OCI-LY7 (cell line): ENCODE measurements around the gene SREBF1. TPM values are rescaled to one million over a fixed set of nuclear protein-coding genes. Genes with fewer than 3 reads are reported as not detected.

ENCODE experiments used
- BruUV-seq: library from RNA; stranded (reverse); fragments of 400-500 nt; replicated peaks from 2 replicates; lab custom pipeline; 2021; lab: Mats Ljungman, UMichigan
- CTCF ChIA-PET: fragments of 300-600 bp; sonication (Branson Sonifier 250); formaldehyde crosslinking; loops from one replicate; lab custom pipeline; 2022; ENCODE audit warnings: antibody characterized with exemption; ENCODE audit not compliant: unreplicated experiment; lab: Charles Lee
- POLR2A ChIA-PET: fragments of 300-600 bp; sonication (Branson Sonifier 250); formaldehyde crosslinking; loops from one replicate; lab custom pipeline; 2022; ENCODE audit warnings: antibody characterized with exemption; lab: Charles Lee
- DNase-seq: peaks from one replicate; pipeline ENCODE4 v3.0.0-alpha.2; 2015; ENCODE audit warnings: low spot score
- H2AFZ ChIP-seq: fragments of 200-600 bp; sonication (generic), shearing (Covaris generic); 2 replicates; pipeline ENCODE4 v1.6.1; 2014; ENCODE audit warnings: mild to moderate bottlenecking, antibody characterized with exemption, low read length, moderate library complexity
- H3K27ac ChIP-seq: fragments of 200-600 bp; sonication (generic); 2 replicates; pipeline ENCODE4 v1.5.1; 2014; ENCODE audit warnings: mixed run types, low read depth, mild to moderate bottlenecking, moderate library complexity, low read length, inconsistent platforms; ENCODE audit not compliant: poor library complexity, severe bottlenecking
- H3K36me3 ChIP-seq: fragments of 200-600 bp; sonication (generic); 2 replicates; pipeline ENCODE4 v1.6.1; 2014; ENCODE audit warnings: mild to moderate bottlenecking, antibody characterized with exemption, low read length, moderate library complexity, mixed read lengths; ENCODE audit not compliant: insufficient read depth
- H3K4me1 ChIP-seq: fragments of 200-600 bp; sonication (generic); 2 replicates; pipeline ENCODE4 v1.5.1; 2014; ENCODE audit warnings: mild to moderate bottlenecking, low read length; ENCODE audit not compliant: insufficient read depth, poor library complexity, severe bottlenecking
- H3K4me2 ChIP-seq: fragments of 200-600 bp; sonication (generic); 2 replicates; pipeline ENCODE4 v1.6.1; 2014; ENCODE audit warnings: mild to moderate bottlenecking, low read length
- H3K4me3 ChIP-seq: fragments of 200-600 bp; sonication (generic); 2 replicates; pipeline ENCODE4 v1.5.1; 2014; ENCODE audit warnings: mild to moderate bottlenecking, low read depth, low read length; ENCODE audit not compliant: poor library complexity, severe bottlenecking
- H3K79me2 ChIP-seq: fragments of 200-600 bp; sonication (generic); 2 replicates; pipeline ENCODE4 v1.6.1; 2016; ENCODE audit warnings: low read depth, mild to moderate bottlenecking, low read length, moderate library complexity, mixed read lengths; ENCODE audit not compliant: insufficient read depth
- H3K9me2 ChIP-seq: fragments of 200-600 bp; sonication (generic); 2 replicates; pipeline ENCODE4 v1.6.1; 2016; ENCODE audit warnings: mild to moderate bottlenecking, low read length, mixed read lengths; ENCODE audit not compliant: insufficient read depth
- H3K9me3 ChIP-seq: fragments of 200-600 bp; sonication (generic); 2 replicates; pipeline ENCODE4 v1.6.1; 2014; ENCODE audit warnings: mild to moderate bottlenecking, mixed run types, low read length, mixed read lengths
- H4K20me1 ChIP-seq: fragments of 200-600 bp; sonication (generic); 2 replicates; pipeline ENCODE4 v1.6.1; 2014; ENCODE audit warnings: mild to moderate bottlenecking, antibody characterized with exemption, low read length, moderate library complexity, mixed read lengths; ENCODE audit not compliant: insufficient read depth
- EZH2phosphoT487 ChIP-seq: fragments of 200-600 bp; sonication (generic); IDR thresholded peaks from 2 replicates; pipeline ENCODE4 v1.6.1; 2018; ENCODE audit warnings: low read depth, borderline replicate concordance, mild to moderate bottlenecking, mixed run types, antibody characterized with exemption, low read length, moderate library complexity, mixed read lengths
- intact Hi-C: fragments of 100-400 bp; cut with micrococcal nuclease; formaldehyde crosslinking; loops from one replicate; pipeline ENCODE4 v1.10.0; 2022; ENCODE audit not compliant: unreplicated experiment
- total RNA-seq, 2 experiments: library from RNA; depleted of rRNA in 1 of 2; stranded (reverse); fragments of >200 nt in 1 of 2; shearing (Covaris generic) in 1 of 2; gene quantifications; 2 replicates each; pipeline ENCODE4 v1.2.3, GENCODE V29; 2014 to 2022
- TF ChIP-seq, protein P1 (sequence below): fragments of 200-600 bp; sonication (generic); conservative IDR thresholded peaks from 2 replicates; pipeline ENCODE4 v1.5.1; 2014; ENCODE audit warnings: mild to moderate bottlenecking, antibody characterized with exemption, low read length, moderate library complexity, mixed read lengths

SREBF1 gene
- total RNA-seq, 2 experiments from 2014 or later = 70.4 to 187 TPM

GRCh38 chr17:17766744-17767120, 70.1 kb downstream of the SREBF1 start:
- Histone ChIP-seq H3K27ac (peak overlapping the region; percentile 97), H3K4me2 (peak overlapping the region; percentile 92), H3K4me3 (peak overlapping the region; percentile 67), H3K4me1 (peaks cover 76% of the 10 kb centered on the region), H3K36me3 (peaks cover 6% of the 10 kb centered on the region; the same call in 1 of the 2 replicates), H3K79me2 (peaks cover 44% of the 10 kb centered on the region; the same call in 1 of the 2 replicates), H2AFZ (no peak overlapping the region), H3K9me2 (no peaks in the 10 kb centered on the region), H4K20me1 (no peaks in the 10 kb centered on the region), H3K9me3 (no peaks in the 10 kb centered on the region)
- ChIA-PET POLR2A (interaction anchor here (0.9 to 2.5 kb wide), 5 partner anchors 9 to 18 kb away, joined by 4 to 8 read pairs (median 5); no protein-coding TSS in a partner anchor), CTCF (interaction anchor here (1.0 to 1.1 kb wide), 2 partner anchors 9 to 16 kb away, joined by 4 to 5 read pairs; no protein-coding TSS in a partner anchor)
- TF ChIP-seq, protein P1, sequence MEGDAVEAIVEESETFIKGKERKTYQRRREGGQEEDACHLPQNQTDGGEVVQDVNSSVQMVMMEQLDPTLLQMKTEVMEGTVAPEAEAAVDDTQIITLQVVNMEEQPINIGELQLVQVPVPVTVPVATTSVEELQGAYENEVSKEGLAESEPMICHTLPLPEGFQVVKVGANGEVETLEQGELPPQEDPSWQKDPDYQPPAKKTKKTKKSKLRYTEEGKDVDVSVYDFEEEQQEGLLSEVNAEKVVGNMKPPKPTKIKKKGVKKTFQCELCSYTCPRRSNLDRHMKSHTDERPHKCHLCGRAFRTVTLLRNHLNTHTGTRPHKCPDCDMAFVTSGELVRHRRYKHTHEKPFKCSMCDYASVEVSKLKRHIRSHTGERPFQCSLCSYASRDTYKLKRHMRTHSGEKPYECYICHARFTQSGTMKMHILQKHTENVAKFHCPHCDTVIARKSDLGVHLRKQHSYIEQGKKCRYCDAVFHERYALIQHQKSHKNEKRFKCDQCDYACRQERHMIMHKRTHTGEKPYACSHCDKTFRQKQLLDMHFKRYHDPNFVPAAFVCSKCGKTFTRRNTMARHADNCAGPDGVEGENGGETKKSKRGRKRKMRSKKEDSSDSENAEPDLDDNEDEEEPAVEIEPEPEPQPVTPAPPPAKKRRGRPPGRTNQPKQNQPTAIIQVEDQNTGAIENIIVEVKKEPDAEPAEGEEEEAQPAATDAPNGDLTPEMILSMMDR = no peak
- TF ChIP-seq EZH2phosphoT487 = no peak
- intact Hi-C loops = loop anchor here (1.0 kb wide), 2 partner anchors 8 to 17 kb away; no protein-coding TSS in a partner anchor
- DNase-seq = no peak
- BruUV-seq = no TSS peak

DNA sequence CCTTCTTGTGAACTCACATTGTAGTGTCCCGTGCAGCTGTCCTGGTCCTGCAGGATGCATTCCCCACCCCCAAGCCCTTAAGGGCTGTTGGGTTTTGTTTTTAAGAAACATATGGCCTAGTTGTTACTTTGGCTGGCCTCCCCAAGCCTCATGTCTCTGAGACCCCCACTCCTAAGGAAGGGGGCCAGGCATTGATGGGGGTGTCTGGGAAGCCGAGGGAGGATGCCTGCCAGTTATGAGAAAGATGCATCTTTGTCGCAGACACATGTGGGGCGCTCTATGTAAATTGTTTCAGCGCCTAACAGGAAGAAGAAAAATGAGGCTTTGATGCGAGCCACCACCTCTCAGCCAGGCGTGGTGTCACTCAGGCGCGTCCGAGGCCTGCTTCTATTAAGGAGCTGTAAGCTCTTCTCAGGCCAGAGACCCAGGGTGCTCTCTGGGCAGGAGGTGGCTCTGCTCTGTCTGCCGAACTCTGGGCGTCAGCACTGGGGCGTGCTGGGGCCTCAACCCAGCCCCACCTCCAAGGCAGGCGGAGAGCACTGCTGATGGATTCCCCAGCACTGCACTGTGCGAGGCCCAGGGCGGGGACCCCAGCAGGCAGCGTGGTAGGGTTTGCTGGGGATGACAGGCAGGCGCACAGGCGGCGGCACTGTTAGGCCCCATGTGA, 70.6 kb downstream of the SREBF1 start:
- POLR2A ChIA-PET = interaction anchor here (0.6 to 2.5 kb wide), 7 partner anchors 9 to 73 kb away, joined by 3 to 8 read pairs (median 5); no protein-coding TSS in a partner anchor
- Histone ChIP-seq H3K9me2 (no peaks in the 10 kb centered on the region), H2AFZ (no peak overlapping the region), H4K20me1 (no peaks in the 10 kb centered on the region), H3K27ac (peak overlapping the region; percentile 97), H3K79me2 (peaks cover 44% of the 10 kb centered on the region; the same call in 1 of the 2 replicates), H3K4me3 (peak overlapping the region; percentile 67), H3K9me3 (no peaks in the 10 kb centered on the region), H3K36me3 (peaks cover 6% of the 10 kb centered on the region; the same call in 1 of the 2 replicates), H3K4me1 (peaks cover 81% of the 10 kb centered on the region), H3K4me2 (peak overlapping the region; percentile 92)
- intact Hi-C loops = loop anchor here (1.0 kb wide), 2 partner anchors 8 to 17 kb away; no protein-coding TSS in a partner anchor
- no TSS peak for BruUV-seq
- CTCF ChIA-PET = interaction anchor here (0.5 to 1.1 kb wide), 4 partner anchors 9 to 96 kb away, joined by 3 to 5 read pairs (median 4); no protein-coding TSS in a partner anchor
- no peak for TF ChIP-seq EZH2phosphoT487
- TF ChIP-seq, protein P1 = peak; percentile 45; the same call in 1 of the 2 replicates
- peak; percentile 96 for DNase-seq
